Muscle of back (tissue), 11 donors: ENCODE data around the gene TNS3. TPM values are rescaled to one million over a fixed set of nuclear protein-coding genes. Genes with fewer than 3 reads are reported as not detected.
"Not testable (repeated sequence)": the region's sequence is repeated elsewhere in the genome, so short reads cannot be mapped to it uniquely, and the experiment has no call there.

Source experiments
- DNase-seq, 3 donors: peaks; one replicate each; pipeline versions ENCODE4 v3.0.0 to v3.0.0-alpha.2; 2013
- polyA plus RNA-seq, 10 donors: library from polyadenylated mRNA; unstranded; fragments of 120-200 nt; gene quantifications; one replicate each; pipeline ENCODE4 v1.2.1, GENCODE V29; 2013; ENCODE audit not compliant: insufficient read length in 10 of 10

TNS3 gene
- polyA plus RNA-seq, 10 donors, result 24.5 to 51.0 (median 27.3) TPM

- DNase-seq, result peak in 2 of 3 donors; percentile 62 to 65
Observed at GRCh38 chr7:47474937-47475879, 106.7 kb downstream of the TNS3 start.

- DNase-seq, result no peak
Observed at GRCh38 chr7:47474211-47474936, 107.5 kb downstream of the TNS3 start.

- DNase-seq, result no peak
Observed at GRCh38 chr7:47473499-47474210, 108.3 kb downstream of the TNS3 start.

- DNase-seq, result no peak
Observed at GRCh38 chr7:47472444-47473157, 109.3 kb downstream of the TNS3 start.

GRCh38 chr7:47471831-47472230 lies 110.1 kb downstream of the TNS3 start:
- no peak for DNase-seq

- DNase-seq, result no peak
Observed at GRCh38 chr7:47471358-47471703, 110.6 kb downstream of the TNS3 start.

GRCh38 chr7:47470567-47471357 lies 111.1 kb downstream of the TNS3 start:
- no peak for DNase-seq

GRCh38 chr7:47469846-47470245 lies 112.1 kb downstream of the TNS3 start:
- DNase-seq, result not testable (repeated sequence)

- DNase-seq, result no peak
Observed at GRCh38 chr7:47466832-47467231, 115.1 kb downstream of the TNS3 start.

- DNase-seq, result no peak
Observed at GRCh38 chr7:47465191-47465590, 116.7 kb downstream of the TNS3 start.

- DNase-seq, result no peak
Observed at GRCh38 chr7:47464266-47464665, 117.6 kb downstream of the TNS3 start.

- no peak for DNase-seq
Observed at GRCh38 chr7:47461746-47462145, 120.2 kb downstream of the TNS3 start.

- peak; percentile 58 to 80 (median 78) for DNase-seq
Observed at GRCh38 chr7:47461161-47461560, 120.8 kb downstream of the TNS3 start.

GRCh38 chr7:47460251-47460989 lies 121.5 kb downstream of the TNS3 start:
- DNase-seq, result no peak

GRCh38 chr7:47458486-47458885 lies 123.4 kb downstream of the TNS3 start:
- no peak for DNase-seq

- peak in 1 of 3 donors; percentile 49 for DNase-seq
Observed at GRCh38 chr7:47458057-47458456, 123.9 kb downstream of the TNS3 start.

GRCh38 chr7:47456210-47456955 lies 125.5 kb downstream of the TNS3 start:
- DNase-seq, result no peak

- DNase-seq, result no peak
Observed at GRCh38 chr7:47455872-47456185, 126.1 kb downstream of the TNS3 start.
